ENCODE measurements around the gene TMPRSS9.

DNA sequence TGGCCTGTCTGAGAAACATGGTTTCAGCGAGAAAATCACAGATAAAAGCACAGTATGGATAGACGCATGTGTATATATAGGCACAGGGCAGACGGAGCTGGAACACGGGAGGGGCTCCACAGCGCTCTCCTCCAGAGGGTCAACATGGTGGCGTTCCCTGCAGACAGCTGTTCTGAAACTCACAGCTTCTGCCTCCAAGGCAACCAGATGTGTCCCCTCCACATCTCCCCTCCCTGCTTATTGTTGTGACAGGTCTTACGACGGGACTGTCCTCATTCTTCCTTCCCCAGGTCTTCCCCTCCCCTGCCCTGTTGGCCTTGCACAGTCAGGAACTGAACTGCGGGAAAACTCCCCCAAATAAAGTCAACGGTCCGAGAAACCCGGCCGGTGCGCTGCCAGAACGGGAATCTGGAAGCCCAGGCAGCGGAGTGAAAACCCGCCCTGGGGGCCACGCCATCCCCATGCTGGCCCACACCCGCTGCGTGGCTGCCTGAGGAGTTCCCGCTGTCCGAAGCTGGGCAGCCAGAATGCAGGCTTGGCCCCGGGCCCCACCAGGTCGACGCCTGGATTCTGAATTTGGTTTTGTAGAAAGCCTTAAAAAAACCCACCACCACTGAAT is 70.0 kb downstream of the TMPRSS9 start:
- TF ChIP-seq, protein P1, sequence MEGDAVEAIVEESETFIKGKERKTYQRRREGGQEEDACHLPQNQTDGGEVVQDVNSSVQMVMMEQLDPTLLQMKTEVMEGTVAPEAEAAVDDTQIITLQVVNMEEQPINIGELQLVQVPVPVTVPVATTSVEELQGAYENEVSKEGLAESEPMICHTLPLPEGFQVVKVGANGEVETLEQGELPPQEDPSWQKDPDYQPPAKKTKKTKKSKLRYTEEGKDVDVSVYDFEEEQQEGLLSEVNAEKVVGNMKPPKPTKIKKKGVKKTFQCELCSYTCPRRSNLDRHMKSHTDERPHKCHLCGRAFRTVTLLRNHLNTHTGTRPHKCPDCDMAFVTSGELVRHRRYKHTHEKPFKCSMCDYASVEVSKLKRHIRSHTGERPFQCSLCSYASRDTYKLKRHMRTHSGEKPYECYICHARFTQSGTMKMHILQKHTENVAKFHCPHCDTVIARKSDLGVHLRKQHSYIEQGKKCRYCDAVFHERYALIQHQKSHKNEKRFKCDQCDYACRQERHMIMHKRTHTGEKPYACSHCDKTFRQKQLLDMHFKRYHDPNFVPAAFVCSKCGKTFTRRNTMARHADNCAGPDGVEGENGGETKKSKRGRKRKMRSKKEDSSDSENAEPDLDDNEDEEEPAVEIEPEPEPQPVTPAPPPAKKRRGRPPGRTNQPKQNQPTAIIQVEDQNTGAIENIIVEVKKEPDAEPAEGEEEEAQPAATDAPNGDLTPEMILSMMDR (IDR thresholded peaks at IDR 0.05 in 8 of 11, conservative IDR thresholded peaks at IDR 0.05 in 3 of 11), result no peak
- TF ChIP-seq POLR2A (IDR thresholded peaks at IDR 0.05), result no peak
